Chondrocyte (in vitro differentiated cells): ENCODE data around the gene FBP2. TPM values are rescaled to one million over a fixed set of nuclear protein-coding genes. Genes with fewer than 3 reads are reported as not detected.

Source experiments
- DNase-seq: peaks from one replicate; pipeline ENCODE4 v3.0.0; 2021; ENCODE audit warnings: mixed read lengths, low spot score
- H3K27ac Mint-ChIP-seq: one replicate; pipeline ENCODE4 v1.8.0; 2021; ENCODE audit warnings: mild to moderate bottlenecking, moderate library complexity, mixed read lengths; ENCODE audit not compliant: unreplicated experiment
- H3K27me3 Mint-ChIP-seq: 2 replicates; pipeline ENCODE4 v1.8.0; 2021; ENCODE audit warnings: low read depth, mixed read lengths
- H3K36me3 Mint-ChIP-seq: 2 replicates; pipeline ENCODE4 v1.8.0; 2021; ENCODE audit warnings: low read depth, mixed read lengths
- H3K4me1 Mint-ChIP-seq: 2 replicates; pipeline ENCODE4 v1.8.0; 2021; ENCODE audit warnings: low read depth, mild to moderate bottlenecking, mixed read lengths
- H3K4me3 Mint-ChIP-seq: one replicate; pipeline ENCODE4 v1.8.0; 2021; ENCODE audit warnings: mild to moderate bottlenecking, moderate library complexity, mixed read lengths; ENCODE audit not compliant: unreplicated experiment
- H3K9me3 Mint-ChIP-seq: 2 replicates; pipeline ENCODE4 v1.8.0; 2021; ENCODE audit warnings: low read depth, mixed read lengths
- CTCF ChIP-seq: fragments of 200-600 bp; sonication (generic); IDR thresholded peaks from 2 replicates; pipeline ENCODE4 v1.5.0; 2021; ENCODE audit warnings: antibody characterized with exemption, mild to moderate bottlenecking, moderate library complexity
- long read RNA-seq: library from polyadenylated mRNA; stranded (forward); transcript quantifications from one replicate; pipeline ENCODE4 v2.0.0, GENCODE V29; 2021
- total RNA-seq: library from RNA; stranded (reverse); gene quantifications from 3 replicates; pipeline ENCODE4 v1.2.1, GENCODE V29; 2021

The FBP2 gene
- total RNA-seq = not detected in 3 replicates
- long read RNA-seq, partial matches to known transcripts = 0 of 1 reads
- long read RNA-seq, other reads (novel, unspliced or antisense) = 1 of 1 reads

DNA sequence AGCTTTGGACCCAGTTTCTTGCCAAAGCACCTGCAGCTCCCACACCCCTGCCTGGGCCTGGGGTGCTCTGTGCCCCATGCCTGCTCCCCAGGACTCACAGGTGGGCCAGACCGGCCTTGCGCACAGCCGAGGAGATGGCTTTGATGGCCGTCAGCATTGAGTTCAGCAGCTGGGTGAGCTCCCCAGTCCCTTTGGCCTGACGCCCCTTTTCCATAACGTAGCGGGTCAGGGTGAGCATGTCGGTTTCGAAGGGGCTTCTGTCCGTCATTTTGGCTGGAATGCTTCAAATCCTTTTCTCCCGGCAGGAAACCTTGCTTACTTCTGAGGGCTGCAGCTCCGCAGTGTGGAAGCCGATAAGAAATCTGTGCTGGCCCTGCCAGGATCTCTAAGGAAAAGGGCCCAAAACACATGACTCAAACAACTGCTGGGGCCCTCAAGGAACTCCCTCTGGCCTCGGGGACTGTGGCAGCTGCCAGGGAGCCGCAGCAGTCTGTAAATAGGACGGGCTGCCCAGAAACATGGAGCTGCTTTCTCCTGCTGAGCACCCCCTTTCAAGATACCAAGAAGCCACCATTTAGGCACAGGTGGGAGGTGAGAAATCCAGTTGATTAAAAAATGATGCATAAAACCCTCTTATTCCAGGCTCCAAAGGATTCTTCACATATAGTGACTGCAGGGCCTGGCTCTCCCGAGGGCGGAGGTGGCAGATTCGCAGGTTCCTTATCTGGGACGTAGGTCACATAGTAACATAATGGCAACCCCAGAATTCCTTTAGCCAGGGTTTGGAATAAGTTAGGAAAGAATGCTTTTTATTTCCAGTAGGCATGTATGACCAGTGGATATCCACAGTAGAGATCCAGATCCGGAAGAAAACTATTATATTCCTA is at the start of gene FBP2:
TSS of gene FBP2 (minus strand) at position 366 of the 887 bp plus-strand sequence. CDS start at position 268, 98 bp downstream.
- no peak within 1 kb of the TSS for H3K27ac Mint-ChIP-seq
- H3K4me1 Mint-ChIP-seq = no peaks in the 10 kb centered on the region
- peaks cover 10% of the 10 kb centered on the region for H3K27me3 Mint-ChIP-seq
- no peaks in the 10 kb centered on the region for H3K36me3 Mint-ChIP-seq
- H3K9me3 Mint-ChIP-seq = no peaks in the 10 kb centered on the region
- no peak within 1 kb of the TSS for H3K4me3 Mint-ChIP-seq
- TF ChIP-seq CTCF = no peak
- DNase-seq = no peak

DNA sequence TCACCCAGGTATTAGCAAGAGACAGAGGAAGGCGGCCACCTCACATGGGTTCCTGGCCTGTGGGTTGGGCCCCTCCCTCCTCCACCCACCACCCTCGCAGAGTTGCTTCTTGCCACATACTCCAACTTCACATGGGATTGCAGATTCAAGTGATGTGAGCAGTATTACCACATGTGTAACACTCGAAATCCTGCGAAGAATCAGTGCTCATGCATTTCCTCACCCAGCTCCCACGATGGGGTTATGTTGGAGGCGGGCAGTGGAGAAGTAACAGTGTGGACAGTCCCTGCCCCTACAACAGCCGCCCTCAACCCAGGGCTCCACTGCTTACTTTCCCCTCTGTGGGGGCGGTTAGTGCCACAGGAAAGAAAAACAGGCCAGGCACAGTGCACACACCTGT is 49.6 kb upstream of the FBP2 start:
- no peak for DNase-seq
- Mint-ChIP-seq H3K27ac (no peak overlapping the region), H3K4me1 (peaks cover 14% of the 10 kb centered on the region), H3K27me3 (peaks cover 9% of the 10 kb centered on the region), H3K9me3 (no peaks in the 10 kb centered on the region), H3K4me3 (no peak overlapping the region), H3K36me3 (peaks cover 2% of the 10 kb centered on the region)
- no peak for TF ChIP-seq CTCF

GRCh38 chr9:94642501-94642900 is 48.9 kb upstream of the FBP2 start:
- TF ChIP-seq CTCF = no peak
- Mint-ChIP-seq H3K27ac (no peak overlapping the region), H3K36me3 (peaks cover 2% of the 10 kb centered on the region), H3K4me1 (peaks cover 14% of the 10 kb centered on the region), H3K4me3 (no peak overlapping the region), H3K9me3 (no peaks in the 10 kb centered on the region), H3K27me3 (peaks cover 11% of the 10 kb centered on the region)
- DNase-seq = no peak

DNA sequence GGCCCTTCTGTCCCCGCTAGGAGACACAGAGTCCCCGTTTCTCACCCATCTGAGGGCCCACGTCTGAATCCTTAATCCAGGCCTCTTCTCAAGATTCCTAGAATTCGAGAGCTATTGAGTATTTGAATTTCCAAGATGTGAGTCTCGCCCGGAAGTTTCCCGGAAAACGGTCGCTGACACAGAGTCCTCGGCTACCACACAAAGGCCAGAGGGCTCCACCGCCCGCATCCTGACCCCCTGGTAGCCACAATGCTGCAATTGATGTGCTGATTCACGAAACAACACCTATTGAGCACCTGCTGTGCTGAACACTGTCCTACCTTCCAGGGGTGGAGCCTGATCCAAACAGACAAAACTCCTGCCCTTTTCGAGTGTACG is 46.4 kb upstream of the FBP2 start:
- H3K27ac Mint-ChIP-seq = no peak overlapping the region
- TF ChIP-seq CTCF = no peak
- DNase-seq = no peak
- H3K4me1 Mint-ChIP-seq = peaks cover 14% of the 10 kb centered on the region
- H3K4me3 Mint-ChIP-seq = peak overlapping the region; percentile 82
- H3K27me3 Mint-ChIP-seq = peaks cover 13% of the 10 kb centered on the region
- peaks cover 2% of the 10 kb centered on the region for H3K36me3 Mint-ChIP-seq
- no peaks in the 10 kb centered on the region for H3K9me3 Mint-ChIP-seq

DNA sequence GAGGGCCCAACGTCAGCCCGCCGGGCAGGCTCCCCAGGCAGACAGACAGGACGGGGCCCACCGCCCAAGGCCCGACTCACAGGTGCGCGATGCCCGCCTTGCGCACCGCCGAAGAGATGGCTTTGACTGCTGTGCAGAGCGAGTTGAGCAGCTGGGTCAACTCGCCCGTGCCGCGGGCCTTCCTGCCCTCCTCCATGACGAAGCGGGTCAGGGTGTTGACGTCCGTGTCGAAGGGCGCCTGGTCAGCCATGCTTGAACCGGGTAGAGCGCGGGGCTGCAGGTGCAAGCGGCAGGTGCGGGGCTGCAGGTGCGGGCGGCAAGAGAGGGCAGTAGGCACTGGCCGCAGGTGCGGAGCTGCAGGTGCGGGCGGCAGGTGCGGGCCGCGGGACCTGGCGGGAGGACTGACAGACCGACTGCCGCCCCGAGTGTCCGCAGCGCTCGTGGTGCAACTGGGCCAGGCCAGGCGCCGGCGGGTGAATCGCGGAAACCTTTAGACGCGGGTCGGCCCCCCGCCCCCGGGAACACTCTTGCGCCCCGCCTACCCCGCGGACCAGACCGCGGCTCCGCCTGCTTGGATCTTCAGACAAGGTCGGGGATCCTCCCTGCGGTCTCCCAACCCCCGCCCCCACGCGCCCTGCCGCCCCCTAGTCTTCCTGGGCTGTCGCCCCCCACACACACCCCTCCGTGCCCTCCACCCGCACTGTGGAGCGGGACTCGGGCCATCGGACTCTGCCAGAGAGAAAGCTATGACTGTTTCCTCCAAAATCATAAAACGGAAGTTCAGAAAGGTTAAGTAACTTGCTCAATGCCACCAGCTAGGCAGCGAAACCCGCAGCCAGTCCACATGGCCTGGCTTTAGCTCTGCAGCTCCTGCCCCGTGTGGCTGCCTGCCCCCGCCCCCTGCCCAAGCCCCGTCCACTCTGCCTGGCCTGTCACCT is 45.7 kb upstream of the FBP2 start, which contains the start of gene FBP1:
TSS of gene FBP1 (minus strand) at position 458 of the 938 bp plus-strand sequence. CDS start at position 250, 208 bp downstream.
- Mint-ChIP-seq H3K4me1 (peaks cover 14% of the 10 kb centered on the region), H3K36me3 (peaks cover 2% of the 10 kb centered on the region), H3K4me3 (peak within 1 kb of the TSS; percentile 82), H3K27me3 (peaks cover 13% of the 10 kb centered on the region), H3K27ac (no peak within 1 kb of the TSS), H3K9me3 (no peaks in the 10 kb centered on the region)
- TF ChIP-seq CTCF = no peak
- DNase-seq = peak; percentile 89
